GM21723 (cell line): Measurements from ENCODE around the gene PRR27.

Experiments
- ATAC-seq: cut with Tn5 transposase; IDR thresholded peaks from one replicate; pipeline ENCODE4 v1.9.1; 2021; ENCODE audit warnings: mild to moderate bottlenecking, moderate library complexity; ENCODE audit not compliant: unreplicated experiment

Gene PRR27

DNA sequence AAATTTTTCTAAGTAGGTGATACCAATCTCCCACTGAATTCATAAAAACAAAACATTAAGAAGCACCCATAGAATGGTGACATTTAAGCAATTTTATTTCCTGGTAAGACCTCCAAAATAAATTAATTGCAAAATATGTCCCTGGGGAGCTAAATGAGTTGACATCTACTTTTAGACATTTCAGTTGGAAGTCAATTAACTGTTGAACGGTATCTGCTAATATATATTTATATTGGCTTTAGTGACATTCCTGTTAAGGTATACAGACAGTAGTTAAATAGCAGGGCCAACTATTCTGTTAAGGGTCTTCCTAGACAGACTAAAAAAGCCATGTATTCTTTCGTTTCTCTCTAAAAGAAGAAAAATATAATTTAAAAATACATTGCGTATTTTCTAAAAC lies at the start of gene PRR27:
PRR27 (plus strand) TSS at position 301 of the 400 bp plus-strand sequence. CDS start 139 bp downstream, outside the sequence.
- no peak for ATAC-seq

GRCh38 chr4:70110917-70111316 lies 43.1 kb upstream of the PRR27 start:
- no peak for ATAC-seq

DNA sequence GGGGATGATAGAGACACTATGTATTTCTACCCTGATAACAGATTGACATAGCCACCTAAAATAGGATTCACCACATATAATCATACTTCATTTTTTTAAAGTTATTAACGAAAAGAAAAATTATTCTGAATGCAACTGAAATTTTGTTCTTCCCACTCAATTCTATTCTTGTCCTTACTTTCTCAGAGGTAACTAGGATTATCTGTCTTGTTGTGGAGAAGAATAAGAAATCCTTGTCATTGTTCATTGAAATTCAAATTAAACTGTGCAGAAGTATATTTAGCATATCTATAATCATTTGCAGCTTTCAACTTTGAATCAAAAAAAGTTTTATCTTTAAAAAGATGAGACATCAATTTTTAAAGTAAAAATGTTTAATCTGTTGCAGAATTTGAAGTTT lies 40.4 kb upstream of the PRR27 start:
- no peak for ATAC-seq

GRCh38 chr4:70114096-70114495 lies 39.9 kb upstream of the PRR27 start:
- no peak for ATAC-seq

DNA sequence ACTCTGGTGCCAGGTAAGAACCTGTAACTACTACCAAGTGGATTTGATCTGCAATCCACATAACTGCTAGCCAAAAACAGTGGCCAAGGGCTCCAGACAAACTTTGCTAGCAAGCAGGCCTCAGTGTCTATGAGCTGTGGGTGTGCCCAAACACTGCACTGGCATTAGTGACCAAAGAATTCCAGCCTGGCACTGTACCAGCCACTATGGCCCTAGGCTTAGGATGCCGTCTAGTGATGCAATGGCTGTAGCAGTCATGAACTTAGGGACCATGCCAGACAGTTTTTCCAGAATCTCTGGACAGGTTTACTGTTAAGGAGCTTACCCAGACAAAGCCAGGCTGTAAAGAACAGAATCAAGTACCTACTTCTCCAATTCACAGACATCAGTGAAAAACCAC lies 33.7 kb upstream of the PRR27 start:
- no peak for ATAC-seq

DNA sequence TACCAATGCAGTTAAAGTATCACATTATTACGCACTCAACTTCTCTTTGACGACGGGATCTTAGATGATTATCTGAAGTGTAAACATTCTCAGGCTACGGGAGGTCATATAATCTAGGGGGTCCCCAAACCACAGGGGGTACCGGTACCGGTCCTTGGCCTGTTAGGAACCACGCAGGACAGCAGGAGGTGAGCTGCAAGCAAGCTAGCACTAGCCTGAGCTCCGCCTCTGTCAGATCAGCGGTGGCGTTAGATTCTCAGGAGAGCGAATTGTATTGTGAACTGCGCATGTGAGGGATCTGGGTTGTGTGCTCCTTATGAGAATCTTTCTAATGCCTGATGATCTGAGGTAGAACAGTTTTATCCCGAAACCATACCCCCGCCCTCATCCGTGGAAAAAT lies 20.6 kb upstream of the PRR27 start:
- ATAC-seq: no peak

GRCh38 chr4:70138751-70139150 lies 15.3 kb upstream of the PRR27 start:
- ATAC-seq: no peak

DNA sequence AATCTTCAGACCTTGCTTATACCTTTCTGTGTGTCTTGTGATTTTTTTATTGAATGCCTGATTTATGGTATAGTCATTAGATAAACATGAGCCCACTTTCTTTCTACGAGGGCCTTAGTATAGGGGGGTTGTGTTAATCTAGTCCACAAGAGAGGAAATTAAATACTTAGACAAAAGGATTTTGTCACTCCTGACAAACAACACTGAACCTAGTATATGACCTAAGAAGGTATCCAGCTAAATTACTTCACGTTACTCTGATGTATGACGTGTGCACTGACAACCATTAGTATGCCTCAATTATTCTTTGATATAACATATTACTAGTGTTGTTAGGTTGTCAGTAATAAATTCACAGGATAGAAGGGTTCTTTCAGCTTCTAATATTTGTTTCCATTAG lies 2.8 kb upstream of the PRR27 start:
- no peak for ATAC-seq

DNA sequence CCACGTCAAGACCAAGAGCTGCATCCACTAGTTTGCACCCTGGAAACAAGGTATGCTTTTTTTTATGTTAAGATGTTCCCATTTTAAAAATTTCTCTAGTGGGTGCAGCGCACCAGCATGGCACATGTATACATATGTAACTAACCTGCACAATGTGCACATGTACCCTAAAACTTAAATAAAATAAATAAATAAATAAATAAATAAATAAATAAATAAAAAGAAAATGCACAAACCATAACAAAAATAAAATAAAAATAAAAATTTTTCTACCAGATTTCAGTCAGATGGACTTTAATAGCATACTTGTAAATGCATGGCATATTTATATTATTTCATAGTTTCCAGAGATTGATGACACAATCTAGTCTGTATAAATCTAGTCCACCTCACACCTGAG lies 1.9 kb upstream of the PRR27 start:
- no peak for ATAC-seq

- no peak for ATAC-seq
Measured at GRCh38 chr4:70158576-70158975, 4.5 kb downstream of the PRR27 start.

GRCh38 chr4:70177090-70177489 lies 23.1 kb downstream of the PRR27 start:
- no peak for ATAC-seq

DNA sequence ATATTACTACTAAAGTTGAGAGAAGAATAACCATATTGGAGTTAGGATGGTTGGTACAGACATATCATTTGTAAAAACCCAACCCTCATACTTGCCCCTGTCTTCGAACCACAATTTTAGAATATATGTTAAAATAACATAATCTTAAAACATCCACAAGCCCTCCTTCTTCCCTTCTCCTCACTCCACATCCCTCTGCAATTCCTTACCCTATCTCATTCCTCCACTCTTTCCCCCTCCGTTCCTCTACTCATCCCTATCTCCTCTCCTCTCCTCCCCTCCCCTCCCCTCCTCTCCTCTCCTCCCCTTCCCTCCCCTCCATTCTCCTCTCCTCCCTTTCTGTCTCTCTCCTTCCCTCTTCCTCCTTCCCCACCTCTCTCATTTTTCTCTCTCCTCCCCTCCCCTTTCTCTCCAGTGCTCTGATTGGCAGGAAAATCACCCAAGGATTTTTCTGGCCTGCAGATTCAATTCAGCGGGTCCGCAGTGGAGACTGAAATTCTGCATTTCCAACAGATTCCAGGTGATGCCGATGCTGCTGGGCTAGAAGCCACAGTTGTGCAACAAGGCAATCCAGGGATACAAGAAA lies 24.1 kb downstream of the PRR27 start:
- ATAC-seq: no peak

- ATAC-seq: no peak
Measured at GRCh38 chr4:70179811-70180210, 25.8 kb downstream of the PRR27 start.

- no peak for ATAC-seq
Measured at GRCh38 chr4:70181864-70182263, 27.8 kb downstream of the PRR27 start.

DNA sequence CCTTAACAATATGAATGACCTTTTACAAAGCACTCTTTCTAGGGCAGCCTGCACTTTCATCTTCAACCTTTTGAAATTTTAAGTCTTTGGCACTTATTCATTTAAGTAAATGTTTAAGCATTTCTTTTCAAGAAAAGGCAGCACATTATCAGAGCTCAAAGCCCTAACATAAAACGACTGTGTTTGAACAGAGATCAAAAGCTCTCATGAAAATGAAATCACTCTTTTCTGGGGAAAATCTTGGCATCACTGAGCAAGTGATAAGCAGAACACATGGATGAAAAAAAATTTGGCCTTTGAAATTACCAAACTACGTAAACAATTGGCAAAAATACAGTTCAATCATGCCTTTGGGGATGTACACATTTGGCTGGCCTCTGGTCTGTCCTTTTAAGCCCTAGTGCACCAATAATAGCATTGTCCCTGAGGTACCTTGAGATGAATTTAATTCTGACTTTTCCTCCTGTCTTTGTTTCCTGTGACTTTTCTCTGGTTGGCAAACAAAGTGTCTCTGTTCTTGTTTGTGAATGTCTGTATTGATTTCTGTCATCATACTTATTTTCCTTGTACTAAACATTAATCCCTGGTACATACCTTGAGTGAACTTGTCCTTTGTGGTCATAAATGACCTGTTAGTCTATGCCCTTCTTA lies 28.6 kb downstream of the PRR27 start:
- ATAC-seq: no peak

- ATAC-seq: peak; percentile 80
Measured at GRCh38 chr4:70183168-70183939, 29.3 kb downstream of the PRR27 start.

DNA sequence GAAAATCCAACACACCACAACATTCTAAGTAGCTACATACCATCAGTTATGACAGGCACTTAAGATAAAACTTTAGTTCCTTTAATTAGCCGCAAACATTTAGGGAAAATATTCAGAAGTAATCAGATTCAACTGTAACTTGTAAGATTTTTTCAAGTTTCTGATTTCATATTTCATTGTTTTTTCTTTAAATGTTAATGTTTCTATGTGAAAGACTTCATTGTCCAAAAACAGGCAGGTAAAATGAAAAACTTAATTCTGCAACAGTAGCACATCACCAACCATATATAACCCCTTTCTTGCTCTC lies 29.9 kb downstream of the PRR27 start:
- ATAC-seq: no peak

DNA sequence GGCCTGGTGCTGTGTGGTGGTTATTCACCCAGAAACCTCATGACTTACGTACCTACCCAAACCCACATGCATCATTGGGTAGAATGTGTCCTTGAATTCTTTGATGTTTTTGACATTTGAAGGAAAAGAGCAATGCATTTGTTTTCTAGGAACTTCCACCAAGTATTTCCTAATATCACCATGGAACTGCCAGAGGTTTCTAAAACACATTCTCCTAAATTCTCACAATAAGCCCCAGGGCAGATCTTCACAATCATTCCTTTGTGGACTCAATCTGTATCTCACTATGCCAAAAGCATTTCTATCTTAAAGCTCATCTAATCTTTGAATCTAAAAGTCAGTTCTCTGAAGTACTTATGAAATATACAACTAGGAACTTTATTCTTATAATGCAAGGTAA lies 33.2 kb downstream of the PRR27 start:
- no peak for ATAC-seq

- ATAC-seq: no peak
Measured at GRCh38 chr4:70190579-70190978, 36.5 kb downstream of the PRR27 start.

- ATAC-seq: no peak
Measured at GRCh38 chr4:70191647-70192046, 37.6 kb downstream of the PRR27 start.

GRCh38 chr4:70192895-70193294 lies 38.9 kb downstream of the PRR27 start:
- no peak for ATAC-seq

DNA sequence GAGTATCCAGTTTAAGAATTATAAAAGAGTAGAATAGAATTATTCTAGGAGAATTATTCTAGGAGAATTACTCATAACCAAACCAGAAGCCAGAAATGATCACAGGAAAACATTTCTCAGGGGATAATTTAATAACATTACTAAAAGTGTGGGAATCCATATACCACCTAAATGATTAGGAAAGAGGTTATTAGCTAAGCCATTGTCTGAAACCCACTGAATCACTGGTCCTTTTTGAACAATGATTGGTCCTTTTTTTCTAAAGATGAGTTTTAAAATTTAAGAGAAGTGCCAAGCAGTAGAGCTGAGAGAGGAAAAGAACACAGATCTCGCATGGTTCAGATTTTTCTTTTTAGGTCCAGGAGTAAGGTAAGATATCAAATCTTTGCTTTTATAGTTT lies 41.4 kb downstream of the PRR27 start, which contains the start of gene ODAM:
ODAM (plus strand) TSS at position 301 of the 400 bp plus-strand sequence. CDS start 819 bp downstream, outside the sequence.
- ATAC-seq: no peak
